HG03558 (cell line): ENCODE results near the gene CFAP210.
"Not testable (repeated sequence)": the region's sequence is repeated elsewhere in the genome, so short reads cannot be mapped to it uniquely, and the experiment has no call there.

Experiments
- ATAC-seq: cut with Tn5 transposase; IDR thresholded peaks from one replicate; pipeline ENCODE4 v1.9.1; 2021; ENCODE audit warnings: moderate number of reproducible peaks; ENCODE audit not compliant: unreplicated experiment; ENCODE audit errors: extremely low read depth

CFAP210 gene

DNA sequence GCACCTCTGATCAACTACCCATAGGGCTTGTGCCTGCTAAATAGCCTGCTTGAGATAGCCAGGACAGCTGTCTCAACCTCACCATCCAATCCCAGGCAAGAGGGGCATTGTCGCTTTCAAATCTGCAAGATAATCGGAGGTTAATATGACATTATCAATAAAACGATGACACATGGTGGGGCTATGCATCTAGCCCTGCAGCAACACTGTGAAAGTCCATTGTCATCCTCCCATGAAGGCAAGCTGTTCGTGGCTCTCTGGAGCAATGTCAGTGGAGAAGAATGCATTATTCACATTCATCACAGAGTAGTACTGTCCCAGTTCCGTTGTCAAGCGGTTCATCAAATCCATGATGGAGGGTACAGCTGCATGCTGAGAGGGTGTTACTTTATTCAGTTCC, 20.5 kb upstream of the CFAP210 start:
- no peak for ATAC-seq

DNA sequence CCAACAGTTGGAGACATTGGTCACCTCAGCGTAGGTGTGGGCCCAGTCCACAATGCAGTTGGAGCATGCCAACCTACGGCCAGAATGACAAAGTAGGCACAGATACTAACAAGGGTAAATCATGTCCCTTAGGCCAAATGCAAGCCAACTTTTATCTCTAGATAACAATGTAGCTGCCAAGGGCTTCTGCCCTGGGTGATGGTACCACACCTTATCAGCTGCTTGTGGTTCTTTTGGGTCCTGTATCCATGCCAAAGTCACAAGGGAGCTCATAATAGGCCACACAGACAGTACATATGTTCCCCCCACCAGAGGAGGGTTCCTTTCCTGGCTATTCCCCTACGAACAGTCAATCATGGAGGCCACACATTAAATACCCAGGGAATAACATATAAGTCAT, 19.1 kb upstream of the CFAP210 start:
- no peak for ATAC-seq

DNA sequence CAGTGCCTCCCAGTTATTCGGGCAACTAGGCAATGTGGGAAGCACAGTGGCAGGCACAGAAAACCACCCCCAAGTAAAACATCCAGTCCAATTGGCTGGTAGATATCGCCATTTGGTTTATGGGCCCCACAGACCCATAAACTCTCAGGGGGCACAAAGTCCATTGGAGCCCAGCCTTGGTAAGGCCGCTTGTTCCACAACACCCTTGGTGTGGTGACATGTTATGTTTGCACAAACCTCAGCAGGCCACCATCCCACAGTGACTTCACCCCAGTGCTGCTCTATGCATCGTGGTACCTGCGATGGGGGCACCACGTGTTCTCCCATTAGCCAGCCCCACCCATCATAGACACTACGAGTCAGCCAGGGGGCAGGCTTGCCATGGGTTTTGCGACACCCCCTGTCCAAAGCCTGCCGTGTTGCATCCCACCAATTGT, 18.6 kb upstream of the CFAP210 start:
- no peak for ATAC-seq

DNA sequence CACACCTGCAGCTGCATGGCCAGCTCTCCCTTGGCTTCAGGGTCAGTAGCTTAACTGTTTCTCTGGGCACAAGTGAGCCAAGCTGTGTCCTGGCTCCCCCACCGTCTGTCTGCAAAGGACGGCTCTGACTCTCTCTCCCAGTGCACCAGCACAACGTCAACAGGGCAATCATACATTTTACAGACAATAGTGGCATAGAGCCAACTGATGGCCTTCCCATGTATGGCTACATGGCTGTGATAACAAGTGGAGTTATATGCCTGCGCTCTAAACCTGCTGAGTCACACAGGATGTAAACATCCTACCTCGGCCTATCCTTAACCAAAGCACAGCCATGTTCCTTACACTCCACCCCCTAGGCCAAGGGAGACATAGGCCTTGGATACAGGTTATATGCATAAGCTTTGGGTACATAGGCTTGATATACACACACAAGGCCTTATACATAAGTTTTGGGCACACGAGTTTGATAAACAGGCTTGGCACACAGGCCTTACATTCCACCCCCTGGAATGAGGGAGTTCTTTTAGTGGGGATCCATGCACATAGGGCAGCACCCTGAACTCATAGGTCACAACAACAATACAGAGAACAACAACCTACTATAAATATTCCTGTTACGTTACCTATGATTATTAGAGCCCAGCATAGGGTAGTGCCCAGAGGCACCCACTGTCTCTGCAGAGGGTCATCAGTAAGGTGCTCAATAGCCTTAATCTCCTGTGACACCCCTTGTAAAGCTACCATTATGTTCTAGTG, 17.7 kb upstream of the CFAP210 start:
- no peak for ATAC-seq

DNA sequence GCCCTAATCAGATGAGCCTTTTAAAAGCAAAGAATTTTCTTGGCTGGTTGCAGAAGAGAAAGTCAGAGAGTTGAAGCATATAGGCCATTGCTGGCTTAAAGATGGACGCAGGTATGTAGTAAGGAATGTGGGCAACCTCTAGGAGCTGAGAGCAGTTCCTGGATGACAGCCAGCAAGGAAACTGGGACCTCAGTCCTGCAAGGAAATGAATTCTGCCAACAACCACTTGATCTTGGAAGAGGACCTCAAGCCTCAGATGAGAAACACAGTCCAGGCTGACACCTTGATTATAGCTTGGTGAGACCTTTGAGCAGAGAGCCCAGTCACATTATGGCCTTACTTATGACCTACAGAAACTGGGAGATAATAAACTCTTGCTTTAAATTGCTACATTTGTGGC, 15.8 kb upstream of the CFAP210 start:
- no peak for ATAC-seq

DNA sequence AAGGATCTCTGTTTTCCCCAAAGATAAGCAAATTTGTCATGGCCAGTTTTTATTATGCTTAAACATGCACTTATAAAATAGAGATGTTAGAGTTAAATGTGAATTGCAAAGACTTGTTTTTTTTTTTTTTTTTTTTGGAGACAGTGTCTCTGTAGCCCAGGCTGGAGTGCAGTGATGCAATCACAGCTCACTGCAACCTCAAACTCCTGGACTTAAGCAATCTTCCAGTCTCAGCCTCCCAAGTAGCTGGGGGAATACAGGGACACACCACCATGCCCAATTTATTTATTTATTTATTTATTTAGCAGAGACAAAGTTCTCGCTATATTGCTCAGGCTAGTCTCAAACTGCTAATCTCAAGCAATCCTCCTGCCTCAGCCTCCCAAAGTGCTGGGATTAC, 15.1 kb upstream of the CFAP210 start:
- no peak for ATAC-seq

DNA sequence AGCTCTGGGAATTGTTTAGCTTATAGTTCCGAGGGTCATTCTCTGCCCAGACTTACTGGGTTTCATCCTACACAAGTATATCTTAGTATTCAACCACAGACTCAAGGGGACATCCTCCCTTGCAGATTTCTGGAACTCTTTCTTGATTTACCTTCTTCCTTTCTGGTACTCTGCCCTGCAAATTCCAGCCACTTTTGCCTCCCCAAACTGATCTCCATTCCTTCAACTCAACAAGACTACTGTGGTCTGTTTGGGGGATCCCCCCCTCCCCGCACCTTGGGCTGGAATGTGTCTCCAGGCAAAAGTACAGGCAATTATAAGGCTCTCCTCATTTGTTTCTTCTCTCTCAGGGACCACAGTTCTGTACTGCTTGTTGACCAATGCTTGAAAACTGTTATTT, 13.4 kb upstream of the CFAP210 start:
- no peak for ATAC-seq

DNA sequence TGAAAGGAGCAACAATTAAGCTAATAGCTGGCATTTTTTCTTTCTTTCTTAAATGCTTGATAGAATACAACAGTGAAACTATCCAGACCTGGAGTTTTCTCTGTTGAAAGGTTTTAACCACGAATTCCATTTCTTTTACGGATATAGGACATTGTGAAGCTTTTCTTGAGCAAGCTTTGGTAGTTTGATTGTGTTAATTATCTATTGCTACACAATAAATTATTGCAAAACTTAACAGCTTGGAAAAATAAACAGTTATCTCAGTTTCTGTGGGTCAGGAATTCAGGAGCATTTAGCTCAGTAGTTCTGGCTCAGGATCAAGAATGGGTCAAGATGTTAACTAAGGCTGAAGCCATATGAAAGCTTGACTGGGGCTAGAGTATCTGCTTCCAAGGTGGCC, 11.7 kb upstream of the CFAP210 start:
- ATAC-seq = no peak

DNA sequence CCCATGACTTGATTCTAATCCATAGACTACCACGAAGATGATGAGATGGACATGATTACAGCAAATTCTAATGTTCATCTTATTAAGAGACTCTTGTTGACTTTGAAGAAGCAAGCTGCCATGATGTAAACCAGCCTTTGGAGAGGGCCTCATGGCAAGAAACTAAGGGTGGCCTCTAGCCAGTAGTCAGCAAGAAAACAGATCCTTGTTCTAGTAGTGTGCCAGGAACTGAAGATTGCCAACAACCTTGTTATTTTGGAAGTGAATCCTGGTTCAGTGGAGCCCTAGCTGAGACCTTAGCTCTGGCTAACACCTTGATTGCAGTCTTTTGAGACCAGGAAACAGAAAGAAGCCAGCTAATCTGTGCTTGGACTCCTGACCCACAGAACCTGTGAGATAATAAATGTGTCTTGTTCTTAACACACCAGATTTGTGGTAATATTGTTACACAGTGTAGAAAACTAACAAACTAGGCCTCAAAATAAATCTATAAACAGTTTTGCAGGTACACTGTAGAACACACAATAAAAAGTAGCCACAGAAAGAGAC, 10.0 kb upstream of the CFAP210 start:
- no peak for ATAC-seq

DNA sequence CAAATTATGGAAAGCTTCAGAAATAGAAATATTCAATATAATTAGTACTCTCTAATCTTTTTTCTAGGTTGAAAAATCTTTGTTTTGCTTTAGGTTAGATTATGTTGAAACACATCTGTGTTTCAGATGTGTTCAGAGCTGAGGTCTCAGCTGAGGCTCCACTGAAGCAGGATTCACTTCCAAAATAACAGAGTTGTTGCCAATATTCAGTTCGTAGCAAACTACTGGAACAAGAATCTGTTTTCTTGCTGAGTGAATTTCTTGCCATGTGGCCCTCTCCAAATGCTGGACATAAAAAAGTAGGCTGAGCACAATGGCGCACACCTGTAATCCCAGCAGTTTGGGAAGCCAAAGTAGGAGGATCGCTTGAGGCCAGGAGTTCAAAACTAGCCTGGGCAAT, 8.8 kb upstream of the CFAP210 start:
- ATAC-seq = no peak

DNA sequence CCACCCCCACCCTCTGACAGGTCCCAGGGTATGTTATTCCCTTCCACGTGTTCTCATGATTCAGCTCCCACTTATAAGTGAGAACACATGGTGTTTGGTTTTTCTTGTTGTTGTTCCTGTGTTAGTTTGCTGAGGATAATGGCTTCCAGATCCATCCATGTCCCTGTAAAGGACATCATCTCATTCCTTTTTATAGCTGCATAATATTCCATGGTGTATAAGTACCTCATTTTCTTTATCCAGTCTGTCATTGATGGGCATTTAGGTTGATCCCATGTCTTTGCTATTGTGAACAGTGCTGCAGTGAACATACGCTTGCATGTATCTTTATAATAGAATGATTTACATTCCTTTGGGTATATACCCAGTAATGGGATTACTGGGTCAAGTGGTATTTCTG, 5.0 kb upstream of the CFAP210 start:
- not testable (repeated sequence) for ATAC-seq

DNA sequence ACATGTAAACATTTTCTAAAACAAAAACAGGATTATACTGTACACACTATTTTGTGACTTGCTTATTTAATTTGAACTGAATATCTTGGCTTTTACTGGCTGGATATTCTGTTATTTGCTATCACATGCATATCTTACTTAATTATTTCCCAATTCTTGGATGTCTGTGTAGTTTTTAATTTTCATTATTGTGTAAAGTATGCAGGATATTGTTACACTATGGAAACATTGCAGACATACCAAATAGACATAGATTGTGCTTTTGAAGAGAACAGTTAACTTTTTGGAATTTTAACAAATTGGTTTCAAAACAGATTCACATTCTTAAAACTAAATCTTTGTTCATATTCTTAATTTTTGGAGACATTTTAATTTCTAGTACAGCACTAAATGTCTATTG, 2.2 kb upstream of the CFAP210 start:
- ATAC-seq = no peak

DNA sequence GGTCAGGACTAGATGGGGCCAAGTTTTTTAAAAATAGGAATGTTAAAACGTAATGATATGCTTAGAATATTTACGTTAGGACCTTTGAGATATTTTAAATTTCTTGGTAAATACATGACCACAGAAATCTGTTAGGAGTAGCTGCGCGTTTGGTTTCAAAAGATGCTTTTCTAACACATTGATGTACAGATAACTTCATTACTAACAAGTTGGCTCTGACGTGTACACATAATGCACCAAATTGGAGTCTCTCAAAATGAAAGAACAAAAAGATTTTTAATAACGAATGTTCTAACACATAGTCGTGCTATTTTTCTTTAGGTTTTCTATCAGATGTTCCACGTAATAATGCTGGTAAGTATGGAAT, 672 bp upstream of the CFAP210 start:
- no peak for ATAC-seq

DNA sequence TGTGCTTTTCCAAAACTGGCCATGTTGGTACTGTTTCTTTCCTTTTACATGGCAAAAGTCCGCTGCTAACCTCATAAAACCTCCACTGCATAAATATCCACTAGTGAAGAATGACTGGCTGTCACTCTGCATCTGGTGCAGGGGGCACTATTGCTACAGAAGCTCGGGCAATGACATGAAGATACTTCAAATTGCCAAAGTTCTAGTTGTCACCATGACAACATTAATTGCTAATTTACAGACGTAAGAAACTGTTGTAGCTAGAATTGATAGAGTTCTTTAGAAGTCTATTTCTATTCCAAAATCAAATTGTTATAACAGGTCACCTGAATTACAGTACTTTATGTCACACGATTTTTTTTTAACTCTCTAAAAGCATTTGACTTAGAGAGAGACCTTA, 845 bp downstream of the CFAP210 start:
- no peak for ATAC-seq

DNA sequence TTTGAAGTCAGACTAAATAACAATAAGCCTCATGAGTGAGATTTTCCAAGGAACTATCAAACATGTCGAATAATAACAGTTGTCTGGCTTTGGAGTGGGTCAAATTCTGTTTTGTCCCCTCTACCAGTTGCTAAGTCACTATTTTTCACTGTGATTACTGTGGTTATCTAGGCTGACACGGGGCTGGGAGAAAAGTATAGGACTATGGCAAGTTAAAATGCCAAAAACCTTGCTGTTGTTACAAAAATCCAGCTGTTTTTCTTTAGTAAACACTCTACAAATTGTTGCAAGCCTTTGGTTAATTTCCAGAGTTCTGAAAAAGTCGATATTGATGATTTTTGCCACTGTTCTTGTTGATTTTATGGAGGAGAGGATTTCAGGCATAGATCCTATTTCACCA, 1.5 kb downstream of the CFAP210 start:
- ATAC-seq = no peak

DNA sequence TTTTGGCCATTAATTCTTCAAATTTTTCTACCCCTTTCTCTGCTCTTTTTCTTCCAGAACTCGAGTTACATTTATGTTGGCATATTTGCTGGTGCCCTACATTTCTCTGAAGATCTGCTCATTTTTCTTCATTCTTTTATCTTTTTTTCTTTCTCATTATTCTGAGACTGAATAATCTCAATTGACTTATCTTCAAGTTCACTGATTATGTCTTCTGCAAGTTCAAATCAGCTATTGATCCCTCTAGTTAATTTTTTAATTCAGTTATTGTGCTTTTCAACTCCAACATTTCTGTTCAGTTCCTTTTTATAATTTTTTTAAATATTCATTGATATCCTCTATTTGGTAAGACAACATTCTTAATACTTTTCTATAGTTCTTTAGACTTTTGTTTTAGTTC, 3.2 kb downstream of the CFAP210 start:
- ATAC-seq = no peak

DNA sequence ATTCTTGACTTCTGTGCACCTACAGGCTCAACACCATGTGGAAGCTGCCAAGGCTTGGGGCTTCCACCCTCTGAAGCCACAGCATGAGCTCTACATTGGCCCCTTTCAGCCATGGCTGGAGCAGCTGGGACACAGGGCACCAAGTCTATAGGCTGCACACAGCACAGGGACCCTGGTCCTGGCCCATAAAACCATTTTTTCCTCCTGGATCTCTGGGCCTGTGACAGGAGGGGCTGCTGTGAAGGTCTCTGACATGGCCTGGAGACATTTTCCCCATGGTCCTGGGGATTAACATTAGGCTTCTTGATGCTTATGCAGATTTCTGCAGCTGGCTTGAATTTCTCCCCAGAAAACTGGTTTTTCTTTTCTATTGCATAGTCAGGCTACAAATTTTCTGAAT, 6.3 kb downstream of the CFAP210 start:
- ATAC-seq = not testable (repeated sequence)

DNA sequence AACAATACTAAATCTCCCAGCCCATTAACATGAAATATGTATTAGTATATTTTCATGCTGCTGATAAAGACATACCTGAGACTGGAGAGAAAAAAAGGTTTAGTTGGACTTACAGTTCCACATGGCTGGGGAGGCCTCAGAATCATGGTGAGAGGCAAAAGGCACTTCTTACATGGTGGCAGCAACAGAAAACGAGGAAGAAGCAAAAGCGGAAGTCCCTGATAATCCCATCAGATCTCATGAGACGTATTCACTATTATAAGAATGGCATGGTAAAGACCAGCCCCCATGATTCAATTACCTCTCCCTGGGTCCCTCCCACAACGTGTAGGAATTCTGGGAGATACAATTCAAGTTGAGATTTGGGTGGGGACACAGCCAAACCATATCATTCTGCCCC, 7.4 kb downstream of the CFAP210 start:
- not testable (repeated sequence) for ATAC-seq

DNA sequence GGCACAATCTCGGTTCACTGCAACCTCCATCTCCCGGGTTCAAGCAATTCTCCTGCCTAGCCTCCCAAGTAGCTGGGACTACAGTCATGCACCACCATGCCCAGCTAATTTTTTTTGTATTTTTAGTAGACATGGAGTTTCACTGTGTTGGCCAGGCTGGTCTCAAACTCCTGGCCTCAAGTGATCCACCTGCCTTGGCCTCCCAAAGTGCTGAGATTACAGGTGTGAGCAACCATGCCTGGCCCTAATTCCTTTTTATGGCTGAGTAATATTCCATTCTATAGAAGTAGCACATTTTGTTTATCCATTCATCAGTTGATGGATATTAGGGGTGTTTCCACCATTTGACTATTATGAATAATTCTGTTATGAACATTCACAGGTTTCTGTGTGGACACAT, 9.5 kb downstream of the CFAP210 start:
- not testable (repeated sequence) for ATAC-seq

DNA sequence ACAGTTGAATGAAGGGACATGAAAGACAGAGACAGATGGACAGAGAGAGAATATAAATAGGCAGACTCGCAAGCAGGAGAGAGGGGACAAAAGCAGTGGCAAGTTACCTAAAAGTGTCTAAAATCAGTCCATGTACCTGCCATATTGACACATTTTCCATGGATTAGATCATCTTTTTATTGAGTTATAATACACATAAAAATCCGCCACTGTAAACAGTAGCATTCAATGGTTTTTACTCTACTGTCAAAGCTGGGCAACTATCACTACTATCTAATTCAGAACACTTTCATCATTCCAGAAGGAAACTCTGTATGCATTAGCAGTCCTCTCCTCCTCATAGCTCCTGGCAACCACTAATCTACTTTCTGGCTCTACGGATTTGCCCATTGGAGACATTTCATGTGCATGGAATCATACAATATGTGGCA, 10.1 kb downstream of the CFAP210 start:
- ATAC-seq = no peak

DNA sequence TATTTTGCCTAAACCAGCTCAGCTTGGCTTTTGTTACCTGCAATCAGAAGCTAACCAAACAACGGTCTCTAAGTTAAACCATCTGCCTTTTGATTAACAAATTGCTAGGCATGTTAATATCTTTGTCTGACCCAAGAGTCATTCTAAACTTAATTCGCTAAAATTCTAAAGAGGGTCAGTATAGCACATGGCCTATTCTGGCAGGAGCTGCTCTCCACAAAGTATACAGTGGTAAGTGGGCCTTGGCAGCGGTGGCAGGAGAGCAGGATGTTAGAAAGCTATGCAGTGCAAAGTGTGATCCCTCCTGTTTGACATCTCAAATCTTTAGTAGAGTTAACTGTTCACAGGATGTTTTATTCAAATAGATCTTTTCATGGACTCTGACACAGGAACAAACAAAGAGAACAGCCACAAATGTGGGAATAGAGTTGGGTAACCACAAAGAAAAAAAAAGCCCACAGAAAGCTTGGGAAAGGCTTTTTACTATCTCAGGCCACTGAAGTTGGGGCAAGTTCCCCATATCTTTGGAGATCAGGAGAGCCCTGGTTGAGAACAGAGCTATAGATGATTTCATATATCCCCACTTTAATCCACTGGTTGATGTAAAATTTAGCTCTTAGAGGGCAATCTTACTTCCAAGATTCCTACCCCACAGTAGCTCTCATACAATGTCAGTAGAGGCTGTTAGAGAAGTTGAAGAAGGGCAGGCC, 10.6 kb downstream of the CFAP210 start:
- ATAC-seq = no peak

DNA sequence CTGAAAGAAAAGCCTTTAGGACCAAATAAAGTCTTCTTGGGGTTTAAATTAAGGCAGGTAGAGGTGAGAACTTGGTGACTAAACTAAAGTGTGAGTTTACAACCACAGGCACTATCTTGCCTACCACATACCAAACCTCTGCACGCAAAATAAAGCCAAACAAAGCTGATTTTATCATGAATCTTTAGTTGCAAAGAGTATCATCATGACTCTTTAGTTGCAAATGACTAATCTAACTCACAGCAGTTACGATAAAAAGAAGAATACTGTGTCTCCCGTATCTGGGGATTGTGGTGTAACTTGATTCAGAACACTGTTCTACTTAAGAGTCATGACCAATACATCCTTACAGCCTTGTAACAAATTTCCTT, 11.2 kb downstream of the CFAP210 start:
- no peak for ATAC-seq
